ENCODE measurements around the gene UEVLD.
A peak's percentile ranks its signal among the peaks of the same experiment; 100 is the strongest.

Gene UEVLD

DNA sequence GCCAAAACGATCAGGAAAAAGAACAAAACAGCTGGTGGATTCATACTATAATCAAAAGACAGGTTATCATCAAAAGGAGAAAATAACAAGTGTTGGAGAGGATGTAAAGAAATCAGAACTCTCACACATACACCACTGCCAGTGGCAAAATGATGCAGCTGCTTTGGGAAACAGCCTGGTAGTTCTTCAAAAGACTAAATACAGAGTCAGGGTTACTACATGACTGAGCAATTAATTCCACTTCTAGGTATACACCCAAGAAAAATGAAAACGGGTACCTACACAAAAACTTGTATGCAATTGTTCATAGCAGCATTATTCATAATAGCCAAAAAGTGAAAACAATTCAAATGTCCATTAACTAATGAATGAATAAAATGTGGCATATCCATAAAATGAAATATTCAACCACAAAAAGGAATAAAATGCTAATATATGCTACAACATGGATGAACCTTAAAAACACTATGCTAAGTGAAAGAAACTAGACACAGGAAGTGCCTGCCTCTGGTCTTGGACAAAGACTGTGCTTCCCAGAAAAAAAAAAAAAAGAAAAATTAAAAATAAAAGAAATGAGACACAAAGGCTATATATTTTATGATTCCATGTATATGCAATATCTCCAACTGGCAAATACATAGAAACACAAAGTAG lies 8.3 kb downstream of the UEVLD start:
- DNase-seq = no peak

GRCh38 chr11:18578975-18579598 lies 9.4 kb downstream of the UEVLD start:
- no peak for DNase-seq

DNA sequence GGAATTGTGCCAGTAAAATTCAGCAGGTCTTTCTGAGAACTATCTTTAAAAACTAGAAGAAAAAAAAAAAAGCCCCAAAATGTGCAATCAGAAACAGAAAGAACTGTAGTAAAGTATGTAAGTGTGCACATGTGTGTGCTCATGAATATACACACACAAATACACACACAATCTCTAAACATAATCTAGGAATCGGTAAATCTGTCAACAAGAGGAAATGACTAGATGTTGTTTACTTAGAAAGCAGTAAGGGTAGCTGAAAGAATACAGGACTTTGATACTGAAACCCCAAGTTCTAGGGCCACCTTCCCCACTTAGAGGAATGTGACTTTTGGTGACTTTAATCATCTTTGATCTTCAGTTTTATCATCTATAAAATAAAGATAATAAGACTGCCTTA lies 13.2 kb downstream of the UEVLD start:
- no peak for DNase-seq

GRCh38 chr11:18567081-18567480 lies 21.5 kb downstream of the UEVLD start:
- no peak for DNase-seq

- DNase-seq = no peak
These were observed 22.1 kb downstream of the UEVLD start for GRCh38 chr11:18566406-18566805.

DNA sequence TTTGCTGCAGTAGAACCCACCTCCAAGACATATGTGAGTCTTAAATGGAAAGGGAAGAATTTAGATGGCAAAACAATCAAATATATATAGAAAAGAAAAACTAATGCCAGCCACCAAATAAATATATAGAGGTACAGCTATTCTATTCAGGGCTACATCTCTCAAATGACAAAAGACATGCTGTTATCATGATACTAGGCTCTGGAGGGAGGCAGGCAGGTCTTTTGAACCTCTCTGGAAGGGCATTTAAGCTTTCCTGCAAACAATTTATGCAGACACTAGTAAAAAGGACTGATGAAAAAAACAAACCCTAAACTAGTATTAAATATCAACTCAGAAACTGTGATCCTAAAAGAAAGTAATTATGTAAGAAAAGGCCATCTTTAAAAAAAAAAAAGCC lies 24.4 kb downstream of the UEVLD start:
- DNase-seq = no peak

DNA sequence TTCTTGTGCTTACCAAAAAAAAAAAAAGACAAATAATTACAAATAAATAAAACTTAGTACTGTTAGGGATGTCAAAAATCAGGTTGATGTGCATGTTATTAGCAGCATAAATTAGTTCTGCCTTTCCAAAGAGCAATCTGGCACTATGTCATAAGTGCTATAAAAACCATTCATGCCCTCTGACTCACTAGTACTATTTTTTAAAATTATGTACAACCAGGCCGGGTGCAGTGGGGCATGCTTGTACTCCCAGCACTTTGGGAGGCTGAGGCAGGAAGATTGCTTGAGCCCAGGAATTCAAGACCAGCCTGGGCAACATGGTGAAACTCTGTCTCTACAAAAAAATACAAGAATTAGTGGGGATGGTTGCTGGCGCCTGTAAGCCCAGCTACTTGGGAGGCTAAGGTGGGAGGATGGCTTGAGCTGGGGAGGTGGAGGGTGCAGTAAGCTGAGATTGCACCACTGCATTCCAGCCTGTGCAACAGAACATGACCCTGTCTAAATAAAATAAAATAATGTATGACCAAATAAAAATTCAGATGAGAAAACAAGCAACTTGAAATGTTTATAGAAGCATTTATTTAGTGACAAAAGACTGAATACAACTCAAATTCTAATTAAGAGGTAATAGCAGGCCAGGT lies 25.3 kb downstream of the UEVLD start:
- DNase-seq = no peak

DNA sequence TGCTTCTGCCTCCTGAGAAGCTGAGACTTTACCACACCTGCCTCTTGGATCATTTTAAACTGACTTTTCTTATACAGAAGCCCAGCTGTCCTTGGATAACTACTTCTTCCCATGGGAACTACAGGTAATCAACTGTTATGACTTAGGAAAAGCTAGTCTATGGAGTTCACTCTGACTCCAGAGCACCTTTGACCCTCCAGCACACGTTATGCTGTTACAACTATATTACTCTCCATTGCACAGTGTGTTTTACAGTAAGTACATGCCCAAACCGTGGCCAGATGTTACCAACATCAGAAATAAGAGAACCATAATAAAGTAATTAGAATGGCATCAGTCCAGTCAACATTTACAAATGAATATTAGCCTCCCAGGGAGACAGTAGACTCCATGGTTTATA lies 40.5 kb downstream of the UEVLD start:
- no peak for DNase-seq

DNA sequence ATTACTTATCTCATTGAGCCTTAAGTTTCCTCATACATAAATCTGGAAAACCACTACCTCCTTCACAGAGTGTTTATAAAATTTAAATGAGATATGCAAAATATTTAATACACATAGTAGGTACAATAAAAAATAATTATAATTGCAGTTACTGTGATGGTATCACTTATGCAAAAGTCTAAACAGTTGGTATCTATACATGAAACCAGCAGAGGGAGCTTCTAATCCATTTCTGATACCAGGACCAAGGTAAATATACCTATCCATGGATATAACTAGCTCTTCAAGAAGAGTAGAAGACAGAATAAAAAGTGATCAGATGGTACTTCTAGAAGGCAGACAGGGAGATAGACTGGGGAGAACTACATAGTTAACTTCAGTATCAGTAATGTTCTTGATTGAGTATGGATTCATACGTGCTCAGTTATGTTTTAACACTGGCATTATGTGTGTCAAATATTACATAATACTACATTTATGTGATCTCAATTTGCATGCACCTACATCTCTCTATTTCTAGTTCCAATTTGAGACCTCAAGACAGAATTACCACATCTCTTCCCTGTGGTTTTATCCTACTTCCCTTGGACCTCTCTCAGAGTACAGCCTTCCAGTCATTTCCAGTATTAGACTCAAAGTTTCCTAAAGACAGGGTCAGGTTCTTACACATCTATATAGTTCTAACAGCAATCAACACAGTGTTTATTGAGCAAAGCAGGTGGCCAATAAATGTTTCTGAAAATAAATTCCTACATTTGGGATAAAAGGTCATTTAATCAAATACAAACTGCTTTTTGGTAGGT lies 48.1 kb downstream of the UEVLD start:
- peak; percentile 47 for DNase-seq

GRCh38 chr11:18536209-18536608 lies 52.3 kb downstream of the UEVLD start:
- DNase-seq = no peak

GRCh38 chr11:18534245-18534644 lies 54.3 kb downstream of the UEVLD start:
- DNase-seq = no peak

DNA sequence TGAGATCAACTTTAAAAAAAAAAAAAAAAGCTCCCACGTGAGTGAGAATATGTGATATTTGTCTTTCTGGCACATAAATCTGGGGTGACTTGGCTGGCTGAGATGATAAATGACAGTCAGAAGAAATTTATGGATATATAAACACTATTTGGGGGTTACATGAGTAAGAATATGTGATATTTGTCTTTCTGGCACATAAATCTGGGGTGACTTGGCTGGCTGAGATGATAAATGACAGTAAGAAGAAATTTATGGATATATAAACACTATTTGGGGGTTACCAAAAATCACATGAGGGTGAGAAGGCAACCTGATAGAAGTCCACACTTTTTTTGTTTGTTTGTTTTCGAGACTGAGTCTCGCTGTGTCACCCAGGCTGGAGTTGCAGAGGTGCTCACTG lies 55.2 kb downstream of the UEVLD start:
- DNase-seq = no peak

DNA sequence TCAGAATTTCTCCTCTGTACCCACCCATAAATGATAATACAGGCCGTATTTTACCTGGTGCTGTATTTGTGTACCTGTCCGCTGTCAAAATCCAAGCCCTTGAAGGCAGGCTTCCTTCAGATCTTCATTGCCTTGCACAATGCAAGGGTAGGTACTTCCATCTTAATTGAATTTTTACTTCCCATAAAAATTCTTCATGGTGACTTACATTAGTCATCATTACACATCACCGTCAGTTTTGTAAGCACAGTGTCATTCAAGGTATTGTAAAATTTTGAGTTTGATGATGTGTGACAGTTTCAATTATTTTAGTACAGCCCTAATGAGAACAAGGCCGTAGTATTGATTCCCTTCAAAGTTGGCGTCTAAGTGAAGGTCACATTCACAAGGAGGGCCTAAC lies 61.0 kb downstream of the UEVLD start:
- DNase-seq = peak; percentile 38

DNA sequence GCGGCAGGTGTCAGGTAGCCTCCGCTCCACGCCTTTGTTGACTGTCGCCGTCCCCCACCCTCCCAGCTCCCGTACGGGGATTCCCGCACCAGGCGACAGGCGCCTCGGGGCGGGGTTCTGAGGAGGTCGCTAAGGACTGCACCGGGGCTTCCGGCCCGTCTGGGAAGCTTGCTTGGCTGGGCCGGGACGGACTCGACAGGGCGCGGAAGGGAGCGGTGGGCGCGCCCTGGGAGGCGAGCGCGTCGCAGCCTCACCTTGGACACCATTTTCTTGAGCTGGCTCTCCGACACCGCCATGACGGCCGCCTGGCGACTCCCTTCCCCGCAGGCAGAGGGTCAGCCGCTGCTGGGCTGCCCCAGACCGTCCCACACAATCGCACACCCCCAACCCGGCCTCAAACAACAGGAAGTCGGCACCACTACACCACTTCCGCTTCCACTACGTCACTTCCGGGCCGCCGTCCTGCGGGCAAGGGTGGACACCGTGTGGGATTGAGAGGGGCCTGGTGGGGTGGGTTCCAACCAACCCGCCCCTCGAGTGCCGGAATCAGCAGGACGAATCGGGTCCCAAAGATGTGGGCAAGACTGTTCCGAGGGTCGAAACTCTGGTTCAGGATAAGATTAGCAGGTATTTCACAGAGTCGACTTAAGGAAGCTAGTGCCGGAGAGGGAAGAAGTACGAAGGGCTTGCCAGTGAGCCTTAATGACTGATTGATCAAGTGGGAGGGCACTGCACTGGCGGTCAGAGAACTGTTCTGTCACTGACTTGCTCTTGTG lies 61.8 kb downstream of the UEVLD start, which contains the start of gene TSG101:
TSG101 (minus strand) TSS at position 422 of the 776 bp plus-strand sequence; CDS start at position 296, 126 bp downstream.
- peak; percentile 92 for DNase-seq

DNA sequence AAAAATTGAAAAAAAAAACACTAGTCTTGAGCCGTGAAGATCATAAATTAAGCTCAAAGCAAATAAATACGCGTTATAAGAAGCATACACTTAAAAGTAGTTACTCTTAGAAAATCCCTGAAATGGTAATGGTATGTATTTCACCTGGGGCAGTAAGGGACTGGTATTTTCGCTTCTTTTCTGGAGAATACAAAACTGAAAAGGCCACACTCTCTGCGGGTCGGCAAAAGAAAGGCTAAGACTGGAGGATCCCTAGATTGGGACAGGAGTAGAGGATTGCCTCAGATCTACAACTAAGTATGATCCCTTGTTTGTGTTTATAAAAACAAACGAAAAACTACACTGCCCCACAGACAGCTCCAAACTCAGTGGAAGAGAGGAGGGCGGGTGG lies 62.4 kb downstream of the UEVLD start:
- DNase-seq = no peak

DNA sequence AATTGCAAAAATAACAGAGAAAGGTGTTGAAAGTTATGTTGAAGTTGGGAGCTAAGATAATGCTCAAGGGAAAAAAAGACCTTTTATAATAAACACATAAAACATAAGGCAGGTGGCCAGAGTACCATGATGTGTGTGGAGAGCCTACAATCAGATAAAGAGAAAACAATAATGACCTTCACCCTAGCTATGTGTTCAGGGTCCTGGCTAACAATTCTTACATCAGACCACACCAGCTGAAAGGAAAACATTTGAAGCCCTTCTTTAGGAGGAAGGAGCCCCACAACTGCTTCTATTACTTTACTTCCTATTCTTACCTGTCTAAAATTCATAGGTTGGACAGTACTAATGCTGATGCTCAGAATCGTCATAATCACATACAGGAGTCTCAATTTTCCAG lies 64.3 kb downstream of the UEVLD start:
- DNase-seq = no peak

GRCh38 chr11:18523084-18523483 lies 65.5 kb downstream of the UEVLD start:
- no peak for DNase-seq

DNA sequence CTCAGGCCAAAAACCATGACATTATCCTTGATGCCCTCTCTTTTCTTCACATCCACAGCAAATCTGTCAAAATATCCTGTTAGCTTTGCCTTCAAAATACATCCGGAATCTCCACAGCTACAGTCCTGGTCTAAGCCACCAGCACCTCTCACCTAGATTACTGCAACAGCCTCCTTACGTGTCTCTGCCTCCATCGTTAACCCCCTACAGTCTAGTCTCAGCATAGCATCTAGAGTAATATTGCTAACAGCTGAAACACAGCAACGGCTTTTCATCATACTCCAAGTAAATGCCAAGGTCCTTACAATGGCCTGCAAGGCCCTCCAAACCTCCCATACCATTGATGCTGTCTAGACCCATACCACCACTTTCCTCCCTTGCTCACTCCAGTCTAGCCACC lies 66.1 kb downstream of the UEVLD start:
- no peak for DNase-seq

DNA sequence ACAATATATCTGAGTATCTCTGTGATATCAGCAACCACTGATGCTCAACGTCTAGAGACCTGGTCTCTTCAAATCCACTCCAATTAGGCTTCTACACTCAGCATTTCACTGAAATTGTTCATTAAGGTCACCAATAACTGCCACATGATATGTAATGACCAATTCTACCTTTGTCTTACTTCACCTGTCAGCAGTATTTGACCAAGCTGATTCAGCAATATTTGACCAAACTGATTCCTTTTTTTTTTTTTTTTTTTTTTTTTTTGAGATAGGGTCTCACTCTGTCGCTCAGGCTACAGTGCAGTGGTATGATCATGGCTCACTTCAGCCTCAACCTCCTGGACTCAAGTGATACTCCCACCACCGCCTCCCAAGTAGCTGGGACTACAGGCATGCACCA lies 67.4 kb downstream of the UEVLD start:
- DNase-seq = no peak

DNA sequence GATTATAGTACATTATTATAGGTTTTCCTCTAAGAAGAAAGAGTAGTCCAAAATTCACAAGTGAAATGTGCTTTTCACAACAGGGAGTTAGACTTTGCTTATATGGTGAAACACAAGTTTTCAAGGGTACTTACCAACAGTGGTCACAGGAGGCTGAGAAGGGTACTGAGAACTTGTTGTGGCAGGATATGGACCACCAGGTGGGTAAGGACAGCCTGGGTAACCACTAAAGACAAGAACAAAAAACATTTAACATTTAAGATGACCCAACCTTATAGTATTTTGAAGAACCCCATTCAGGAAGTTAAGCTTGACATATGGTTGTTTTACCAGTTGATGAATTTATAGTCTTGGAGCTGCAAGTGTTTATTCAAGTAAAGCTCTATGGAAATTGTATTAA lies 86.2 kb downstream of the UEVLD start:
- DNase-seq = no peak

DNA sequence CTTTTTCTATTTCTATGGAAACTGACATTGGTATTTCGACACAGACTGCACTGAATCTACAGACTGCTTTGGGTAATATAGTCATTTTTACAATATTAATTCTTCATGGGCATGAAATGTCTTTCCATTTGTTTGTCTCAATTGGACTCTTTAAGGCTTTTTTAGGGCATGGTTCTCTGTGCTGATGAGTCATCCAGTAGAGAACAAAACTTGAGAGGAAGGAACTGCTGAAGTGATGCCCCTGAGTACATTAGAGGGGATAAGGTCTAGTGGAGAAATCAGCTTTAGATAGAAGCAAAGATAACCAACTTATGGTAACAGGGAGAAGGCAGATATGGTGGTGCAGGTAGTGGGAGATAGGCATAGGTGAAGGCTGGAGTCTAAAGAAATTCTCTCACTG lies 86.9 kb downstream of the UEVLD start:
- DNase-seq = no peak

GRCh38 chr11:18498039-18498438 lies 90.5 kb downstream of the UEVLD start:
- DNase-seq = no peak

- no peak for DNase-seq
These were observed 92.8 kb downstream of the UEVLD start for GRCh38 chr11:18495703-18496102.
